Measurements from ENCODE around the gene MALRD1. TPM values are rescaled to one million over a fixed set of nuclear protein-coding genes. Genes with fewer than 3 reads are reported as not detected.

The MALRD1 gene
- total and polyA plus RNA-seq, 2 of the 8 experiments (the other 6 are each of a cell fraction or from before 2014, with no cell fraction given), result 0.32 to 0.35 TPM

GRCh38 chr10:19705250-19705649 lies 656.6 kb downstream of the MALRD1 start (continued):
- TF ChIP-seq FOSL1 (IDR thresholded peaks at IDR 0.05; ENCODE audit: insufficient read depth, low read depth, low read length), result no peak
